K562 (cell line): ENCODE data around the gene SPATA3. TPM values are rescaled to one million over a fixed set of nuclear protein-coding genes. Genes with fewer than 3 reads are reported as not detected.

Source experiments
- ATAC-seq: fragments of 200-7000 bp; cut with Tn5 transposase; 3 replicates; pipeline ENCODE4 v1.9.1; 2020; ENCODE audit warnings: moderate library complexity
- BruUV-seq: library from RNA; stranded (reverse); fragments of 400-500 nt; replicated peaks from 2 replicates; lab custom pipeline; 2021; lab: Mats Ljungman, UMichigan
- CTCF ChIA-PET: fragments of 300-600 bp; formaldehyde crosslinking; extraction: SDS; loops from one replicate; lab custom pipeline; 2021; ENCODE audit warnings: low intra/inter-chr PET ratio; lab: Yijun Ruan, JAX
- POLR2A ChIA-PET: fragments of 300-600, 350-650 bp; sonication (Branson Sonifier 250); formaldehyde crosslinking; extraction: SDS; loops from one replicate; lab custom pipeline; 2021; ENCODE audit warnings: antibody characterized with exemption, inconsistent platforms; lab: Yijun Ruan, JAX
- DNase-seq, 4 experiments: peaks; one replicate each; pipeline versions ENCODE4 v3.0.0 to v3.0.0-alpha.2; 2011 to 2018; ENCODE audit warnings: low spot score in 3 of 4, mixed read lengths in 3 of 4; ENCODE audit errors: extremely low read depth in 1 of 4
- FAIRE-seq: peaks from 2 replicates; lab custom pipeline; 2011; peaks lifted over from hg19 to GRCh38; lab: Jason Lieb, UNC
- H2AFZ ChIP-seq: 2 replicates; pipeline ENCODE4 v1.6.0; 2011; ENCODE audit warnings: low read depth, low read length, control low read depth, inconsistent platforms
- H3K27ac ChIP-seq: fragments of 200-600 bp; 3 replicates; pipeline ENCODE4 v1.8.0; 2011; ENCODE audit warnings: low read depth, mild to moderate bottlenecking, control low read depth, inconsistent platforms, low read length, moderate library complexity, mixed read lengths; ENCODE audit errors: extremely low read depth
- H3K27me3 ChIP-seq, 2 experiments: fragments of 300-600 bp in 1 of 2; 2 replicates in 1 of 2; 3 replicates in 1 of 2; pipeline versions ENCODE4 v1.6.0 to v1.8.0; 2011; ENCODE audit warnings: inconsistent platforms in 2 of 2, low read length in 2 of 2, mild to moderate bottlenecking in 1 of 2, mixed read lengths in 1 of 2, moderate library complexity in 1 of 2; ENCODE audit not compliant: control insufficient read depth in 2 of 2, insufficient read depth in 2 of 2
- H3K36me3 ChIP-seq: fragments of 300-600 bp; 3 replicates; pipeline ENCODE4 v1.8.0; 2011; ENCODE audit warnings: mild to moderate bottlenecking, low read length, inconsistent platforms; ENCODE audit not compliant: control insufficient read depth, insufficient read depth
- H3K4me1 ChIP-seq, 2 experiments: fragments of 200-600 bp in 1 of 2; replicated peaks in 1 of 2; 2 replicates in 1 of 2; 3 replicates in 1 of 2; pipeline versions ENCODE4 v1.5.1 to v1.8.0; 2011; ENCODE audit warnings: inconsistent platforms in 2 of 2, low read length in 2 of 2, mild to moderate bottlenecking in 1 of 2, mixed read lengths in 1 of 2, moderate library complexity in 1 of 2; ENCODE audit not compliant: control insufficient read depth in 2 of 2, insufficient read depth in 2 of 2
- H3K4me2 ChIP-seq: 2 replicates; pipeline ENCODE4 v1.6.1; 2011; ENCODE audit warnings: low read length, control low read depth, inconsistent platforms, mixed read lengths; ENCODE audit not compliant: insufficient read depth
- H3K4me3 ChIP-seq: fragments of 200-600 bp; sonication (generic), shearing (Covaris generic); 2 replicates; pipeline ENCODE4 v1.5.1; 2016; ENCODE audit warnings: control low read depth, inconsistent platforms
- H3K79me2 ChIP-seq: fragments of 200-600 bp; 3 replicates; pipeline ENCODE4 v1.8.0; 2011; ENCODE audit warnings: low read length, inconsistent platforms; ENCODE audit not compliant: control insufficient read depth, insufficient read depth
- H3K9ac ChIP-seq, 2 experiments: 2 replicates each; pipeline versions ENCODE4 v1.6.0 to v1.6.1; 2011; ENCODE audit warnings: low read depth in 2 of 2, low read length in 2 of 2, control low read depth in 1 of 2, inconsistent platforms in 1 of 2, mild to moderate bottlenecking in 1 of 2, mixed read lengths in 1 of 2; ENCODE audit not compliant: insufficient read depth in 1 of 2
- H3K9me1 ChIP-seq: one replicate; pipeline ENCODE4 v1.6.0; 2011; ENCODE audit warnings: inconsistent platforms, mild to moderate bottlenecking, low read length, moderate library complexity; ENCODE audit not compliant: control insufficient read depth, insufficient read depth
- H3K9me3 ChIP-seq: replicated peaks from 2 replicates; pipeline ENCODE4 v1.5.1; 2011; ENCODE audit warnings: low read depth, low read length, inconsistent platforms; ENCODE audit not compliant: control insufficient read depth, insufficient read depth
- H4K20me1 ChIP-seq: replicated peaks from 2 replicates; pipeline ENCODE4 v1.6.1; 2011; ENCODE audit warnings: low read length, inconsistent platforms, mixed read lengths; ENCODE audit not compliant: control insufficient read depth, insufficient read depth
- CHD2 ChIP-seq: IDR thresholded peaks from 2 replicates; pipeline ENCODE4 v1.6.1; 2011; ENCODE audit warnings: low read depth, low read length
- EGR1 ChIP-seq: fragments of 450-650 bp; conservative IDR thresholded peaks from 2 replicates; pipeline ENCODE4 v1.6.1; 2017; ENCODE audit warnings: mild to moderate bottlenecking
- MEIS2 ChIP-seq: fragments of 450-650 bp; IDR thresholded peaks from 2 replicates; pipeline ENCODE4 v1.6.1; 2014; ENCODE audit warnings: mild to moderate bottlenecking; ENCODE audit not compliant: partially characterized antibody
- NCOA2 ChIP-seq, 2 experiments: fragments of 450-650 bp; IDR thresholded peaks; 2 replicates each; pipeline ENCODE4 v1.6.1; 2018; ENCODE audit warnings: mild to moderate bottlenecking in 2 of 2, moderate library complexity in 1 of 2; ENCODE audit not compliant: partially characterized antibody in 2 of 2
- ZBED1 ChIP-seq: IDR thresholded peaks from 2 replicates; pipeline ENCODE4 v1.6.1; 2014
- WGBS: fragments of 100-300 bp; shearing (Covaris generic); methylation state at CpG from one replicate; pipeline ENCODE4 v1.1.6; 2016; ENCODE audit warnings: low coverage, mixed read lengths; ENCODE audit not compliant: insufficient coverage; ENCODE audit errors: missing lambda C conversion rate; 5-methylcytosine and 5-hydroxymethylcytosine counted together
- in situ Hi-C: fragments of 300-500 bp; cut with MboI; formaldehyde crosslinking; loops from 4 replicates; pipeline ENCODE4 v1.15.0; 2018; ENCODE audit warnings: inconsistent platforms, mixed read lengths
- intact Hi-C: fragments of 100-400 bp; cut with micrococcal nuclease; formaldehyde crosslinking; loops from 2 replicates; pipeline ENCODE4 v1.14.2; 2022
- polyA plus RNA-seq, 8 experiments: library from polyadenylated mRNA; depleted of rRNA in 4 of 8; stranded (reverse) in 5 of 8; unstranded in 3 of 8; fragments of >200 nt; fragmentation: Nextera tagmentation in 2 of 8; fragmentation: Illumina TruSeq in 1 of 8; extraction: Ambion mirVana in 2 of 8; extraction: Trizol in 1 of 8; gene quantifications; 2 replicates each; pipeline versions ENCODE4 v1.2.1 to v1.2.3, GENCODE V29; 2011 to 2014; ENCODE audit warnings: inconsistent platforms in 1 of 8, missing spikeins in 1 of 8
- total RNA-seq, 7 experiments: library from RNA; depleted of rRNA in 6 of 7; stranded (reverse); fragments of >200 nt in 6 of 7; fragmentation: Illumina TruSeq in 2 of 7; extraction: Trizol in 2 of 7; gene quantifications; 2 replicates each; pipeline versions ENCODE4 v1.2.1 to v1.2.3, GENCODE V29; 2011 to 2021; ENCODE audit warnings: low replicate concordance in 1 of 7
- TF ChIP-seq, protein P1 (sequence below): fragments of 450-650 bp; formaldehyde crosslinking; IDR thresholded peaks from 2 replicates; pipeline ENCODE4 v1.4.0; 2020; ENCODE audit warnings: mild to moderate bottlenecking, moderate library complexity
- TF ChIP-seq, protein P2 (sequence below): fragments of 250-450 bp; sonication (Bioruptor Pico); IDR thresholded peaks from 2 replicates; pipeline ENCODE4 v1.8.0; 2022; ENCODE audit warnings: moderate library complexity, mild to moderate bottlenecking, inconsistent platforms

SPATA3 gene
- total and polyA plus RNA-seq, 9 of the 15 experiments (the other 6 are each of a cell fraction or from before 2014, with no cell fraction given): not detected

DNA sequence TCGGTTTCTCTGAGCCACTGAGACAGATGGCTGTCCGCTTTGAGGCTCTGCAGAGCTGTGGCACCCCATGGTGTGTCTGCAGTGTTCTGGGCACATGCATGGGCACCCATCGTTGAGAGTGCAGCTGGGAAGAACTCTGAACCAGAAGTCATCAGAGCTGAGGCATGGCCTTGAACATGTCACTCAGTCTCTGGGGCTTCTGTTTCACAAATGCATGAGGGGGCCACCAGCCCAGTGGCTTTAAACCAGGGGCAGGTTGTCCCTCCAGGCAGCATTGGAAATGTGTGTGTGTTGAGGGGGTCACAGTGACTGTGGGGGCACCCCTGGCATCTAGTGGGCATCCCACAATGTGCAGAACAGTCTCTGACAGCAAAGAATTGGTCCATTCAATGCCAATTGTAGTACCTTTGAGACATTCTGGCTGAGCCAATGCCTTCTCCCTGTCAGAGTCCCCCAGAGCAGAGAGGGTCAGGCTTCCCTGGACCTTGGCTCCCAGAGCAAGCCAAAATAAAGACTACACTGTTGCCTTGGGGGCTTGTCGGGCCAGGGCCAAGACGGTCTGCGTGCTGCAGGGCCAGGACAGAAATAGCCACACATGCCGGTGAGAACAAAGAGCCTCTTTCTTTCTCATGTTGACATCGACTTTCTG, 51.5 kb downstream of the SPATA3 start (continued):
- TF ChIP-seq, protein P1, sequence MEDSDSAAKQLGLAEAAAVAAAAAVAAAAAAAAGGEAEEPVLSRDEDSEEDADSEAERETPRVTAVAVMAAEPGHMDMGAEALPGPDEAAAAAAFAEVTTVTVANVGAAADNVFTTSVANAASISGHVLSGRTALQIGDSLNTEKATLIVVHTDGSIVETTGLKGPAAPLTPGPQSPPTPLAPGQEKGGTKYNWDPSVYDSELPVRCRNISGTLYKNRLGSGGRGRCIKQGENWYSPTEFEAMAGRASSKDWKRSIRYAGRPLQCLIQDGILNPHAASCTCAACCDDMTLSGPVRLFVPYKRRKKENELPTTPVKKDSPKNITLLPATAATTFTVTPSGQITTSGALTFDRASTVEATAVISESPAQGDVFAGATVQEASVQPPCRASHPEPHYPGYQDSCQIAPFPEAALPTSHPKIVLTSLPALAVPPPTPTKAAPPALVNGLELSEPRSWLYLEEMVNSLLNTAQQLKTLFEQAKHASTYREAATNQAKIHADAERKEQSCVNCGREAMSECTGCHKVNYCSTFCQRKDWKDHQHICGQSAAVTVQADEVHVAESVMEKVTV (CRISPR knock-in tag): no peak
- TF ChIP-seq EGR1: no peak

DNA sequence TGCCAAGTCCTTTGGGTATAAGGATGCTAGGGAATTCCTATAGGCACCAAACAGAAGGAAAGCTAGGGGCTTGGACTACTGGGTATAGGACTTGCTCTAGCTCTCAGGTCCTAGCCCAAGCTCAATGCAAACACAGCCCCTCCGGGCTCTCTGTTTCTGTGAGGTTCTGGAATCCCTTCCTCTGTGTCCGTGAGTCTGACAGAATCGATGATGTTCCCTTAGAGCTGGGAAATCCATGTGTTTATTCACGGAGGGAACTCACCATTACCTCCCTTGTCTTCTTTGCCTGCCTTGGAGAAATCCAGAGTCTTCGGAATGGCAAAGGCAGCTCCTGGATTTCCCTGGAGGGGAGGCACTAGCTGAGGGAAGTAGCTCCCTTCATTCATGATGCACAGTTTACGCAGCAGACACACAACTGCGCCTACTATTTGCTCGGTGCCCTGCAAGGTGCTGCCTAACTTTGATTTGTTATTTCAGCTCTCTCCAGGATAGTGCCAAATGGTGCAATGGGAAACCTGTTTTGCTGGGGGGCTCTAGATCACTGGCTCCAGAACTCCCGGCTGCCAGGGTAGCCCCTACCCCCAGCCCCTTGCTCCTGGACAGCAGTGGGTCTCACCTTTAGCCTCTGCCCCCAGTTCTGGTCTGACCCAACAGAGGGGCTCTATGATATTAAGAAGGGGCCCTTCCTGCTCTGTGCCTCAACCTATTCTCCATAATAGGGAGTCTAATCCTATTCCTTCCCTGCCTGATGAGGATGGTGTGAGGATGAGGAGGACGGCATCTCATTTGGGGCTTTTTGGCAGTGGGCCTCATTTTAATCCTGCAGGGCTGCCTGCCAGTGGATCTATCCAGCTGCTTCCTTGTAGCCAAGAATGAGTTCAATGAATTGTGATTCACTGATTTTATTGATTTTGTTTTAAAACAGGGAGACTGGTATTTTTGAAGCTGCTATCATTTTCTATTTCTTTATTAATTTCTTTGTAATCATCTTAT, 52.3 kb downstream of the SPATA3 start:
- H3K4me3 ChIP-seq: no peak overlapping the region
- no peak overlapping the region for H2AFZ ChIP-seq
- H3K9me1 ChIP-seq: no peaks in the 10 kb centered on the region
- ATAC-seq: no peak
- 2% methylated on average over 9 of the region's 10 CpGs for WGBS
- H3K79me2 ChIP-seq: no peaks in the 10 kb centered on the region
- TF ChIP-seq, protein P2, sequence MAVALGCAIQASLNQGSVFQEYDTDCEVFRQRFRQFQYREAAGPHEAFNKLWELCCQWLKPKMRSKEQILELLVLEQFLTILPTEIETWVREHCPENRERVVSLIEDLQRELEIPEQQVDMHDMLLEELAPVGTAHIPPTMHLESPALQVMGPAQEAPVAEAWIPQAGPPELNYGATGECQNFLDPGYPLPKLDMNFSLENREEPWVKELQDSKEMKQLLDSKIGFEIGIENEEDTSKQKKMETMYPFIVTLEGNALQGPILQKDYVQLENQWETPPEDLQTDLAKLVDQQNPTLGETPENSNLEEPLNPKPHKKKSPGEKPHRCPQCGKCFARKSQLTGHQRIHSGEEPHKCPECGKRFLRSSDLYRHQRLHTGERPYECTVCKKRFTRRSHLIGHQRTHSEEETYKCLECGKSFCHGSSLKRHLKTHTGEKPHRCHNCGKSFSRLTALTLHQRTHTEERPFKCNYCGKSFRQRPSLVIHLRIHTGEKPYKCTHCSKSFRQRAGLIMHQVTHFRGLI: no peak
- TF ChIP-seq MEIS2 (no peak), NCOA2 (IDR thresholded peaks at IDR 0.05; ENCODE audit: partially characterized antibody in 2 of 2) (no peak), CHD2 (no peak), ZBED1 (no peak)
- peaks cover 3 to 18% of the 10 kb centered on the region in 2 experiments; a peak in 3 of 5 replicates for H3K27me3 ChIP-seq
- peaks cover 0 to 11% of the 10 kb centered on the region in 2 experiments; a peak in 2 of 5 replicates for H3K4me1 ChIP-seq
- H3K36me3 ChIP-seq: no peaks in the 10 kb centered on the region
- intact Hi-C loops: no loop called here
- no peak for FAIRE-seq
- DNase-seq: no peak
- no TSS peak for BruUV-seq
- H4K20me1 ChIP-seq: no peaks in the 10 kb centered on the region
- CTCF ChIA-PET: no interaction called here
- H3K9ac ChIP-seq: no peak overlapping the region
- POLR2A ChIA-PET: no interaction called here
- no peaks in the 10 kb centered on the region for H3K9me3 ChIP-seq
- in situ Hi-C loops: no loop called here
- no peak overlapping the region for H3K27ac ChIP-seq
- no peak overlapping the region for H3K4me2 ChIP-seq
